ENCODE results near the gene JMJD1C.

The JMJD1C gene

DNA sequence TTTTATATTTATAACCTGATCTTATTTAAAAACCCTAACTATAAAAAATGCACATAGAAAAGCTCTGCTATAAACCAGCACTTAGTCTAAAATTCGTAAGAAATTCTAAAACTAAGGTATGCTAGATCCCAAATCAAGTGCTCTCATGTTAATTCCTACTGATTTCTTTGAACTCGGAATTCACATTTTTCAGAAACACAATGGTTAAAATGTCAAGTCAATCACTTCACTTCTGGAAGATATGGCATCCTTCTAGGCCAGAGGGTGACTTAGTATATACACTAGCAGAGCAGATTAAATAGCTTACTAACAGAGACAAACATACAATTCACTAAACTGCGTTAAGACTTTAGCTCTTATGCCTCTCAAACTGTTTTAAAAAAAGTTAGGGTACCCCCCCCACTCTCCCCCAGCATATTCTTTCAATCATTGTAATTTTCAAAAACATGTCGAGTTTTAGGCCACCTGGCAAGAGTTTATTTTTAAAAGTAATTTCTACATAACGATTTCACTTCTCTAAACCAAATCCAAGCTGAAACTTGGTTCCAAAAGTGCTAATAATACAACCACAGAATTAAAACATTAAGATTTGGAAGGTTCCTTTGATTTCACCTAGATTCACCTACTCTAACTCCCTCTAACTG, 203.2 kb downstream of the JMJD1C start:
- Mint-ChIP-seq H3K27ac (peak overlapping the region; percentile 59), H3K9me3 (no peaks in the 10 kb centered on the region), H3K36me3 (peaks cover 14 to 28% of the 10 kb centered on the region in 2 donors), H3K27me3 (no peaks in the 10 kb centered on the region), H3K4me3 (peak overlapping the region; percentile 39 to 58), H3K4me1 (peaks cover 27 to 47% of the 10 kb centered on the region in 2 donors)
- DNase-seq (no peak), ATAC-seq (replicated peaks) (no peak)

GRCh38 chr10:63261496-63261895, 204.3 kb downstream of the JMJD1C start:
- Mint-ChIP-seq H3K4me3 (peak overlapping the region; percentile 18 to 64), H3K27me3 (no peaks in the 10 kb centered on the region), H3K9me3 (no peaks in the 10 kb centered on the region), H3K4me1 (peaks cover 29 to 57% of the 10 kb centered on the region in 2 donors), H3K36me3 (peaks cover 19 to 33% of the 10 kb centered on the region in 2 donors), H3K27ac (peak overlapping the region; percentile 63)
- DNase-seq (no peak), ATAC-seq (replicated peaks) (peak; percentile 65 to 66)

- Mint-ChIP-seq H3K36me3 (peaks cover 20 to 34% of the 10 kb centered on the region in 2 donors), H3K27ac (peak overlapping the region; percentile 65)
Observed at GRCh38 chr10:63260860-63261251, 204.9 kb downstream of the JMJD1C start.

GRCh38 chr10:63260103-63260859, 205.5 kb downstream of the JMJD1C start:
- H3K36me3 Mint-ChIP-seq, result peaks cover 20 to 34% of the 10 kb centered on the region in 2 donors
- H3K27ac Mint-ChIP-seq, result peak overlapping the region; percentile 65
- peak overlapping the region; percentile 64 to 73 for H3K4me3 Mint-ChIP-seq
- ATAC-seq (replicated peaks) (no peak), DNase-seq (no peak)
- H3K27me3 Mint-ChIP-seq, result no peaks in the 10 kb centered on the region
- no peaks in the 10 kb centered on the region for H3K9me3 Mint-ChIP-seq
- peaks cover 33 to 69% of the 10 kb centered on the region in 2 donors for H3K4me1 Mint-ChIP-seq

More at GRCh38 chr10:63260860-63261251, 204.9 kb downstream of the JMJD1C start:
- peaks cover 33 to 64% of the 10 kb centered on the region in 2 donors for H3K4me1 Mint-ChIP-seq
- DNase-seq (no peak), ATAC-seq (replicated peaks) (peak; percentile 57 to 60)
- H3K9me3 Mint-ChIP-seq, result no peaks in the 10 kb centered on the region
- H3K27me3 Mint-ChIP-seq, result no peaks in the 10 kb centered on the region
- peak overlapping the region; percentile 64 to 73 for H3K4me3 Mint-ChIP-seq

- Mint-ChIP-seq H3K27ac (peak overlapping the region; percentile 39), H3K36me3 (peaks cover 21 to 39% of the 10 kb centered on the region in 2 donors), H3K4me1 (peaks cover 36 to 77% of the 10 kb centered on the region in 2 donors), H3K9me3 (no peaks in the 10 kb centered on the region), H3K4me3 (peak overlapping the region in 1 of 2 donors; percentile 50), H3K27me3 (no peaks in the 10 kb centered on the region)
- ATAC-seq (replicated peaks) (no peak), DNase-seq (no peak)
Observed at GRCh38 chr10:63258920-63259678, 206.7 kb downstream of the JMJD1C start.

GRCh38 chr10:63257778-63258177, 208.0 kb downstream of the JMJD1C start:
- Mint-ChIP-seq H3K27ac (peak overlapping the region; percentile 51), H3K9me3 (no peaks in the 10 kb centered on the region), H3K4me3 (no peak overlapping the region), H3K27me3 (no peaks in the 10 kb centered on the region), H3K36me3 (peaks cover 25 to 35% of the 10 kb centered on the region in 2 donors), H3K4me1 (peaks cover 40 to 86% of the 10 kb centered on the region in 2 donors)
- DNase-seq, result no peak
- ATAC-seq (replicated peaks), result no peak

DNA sequence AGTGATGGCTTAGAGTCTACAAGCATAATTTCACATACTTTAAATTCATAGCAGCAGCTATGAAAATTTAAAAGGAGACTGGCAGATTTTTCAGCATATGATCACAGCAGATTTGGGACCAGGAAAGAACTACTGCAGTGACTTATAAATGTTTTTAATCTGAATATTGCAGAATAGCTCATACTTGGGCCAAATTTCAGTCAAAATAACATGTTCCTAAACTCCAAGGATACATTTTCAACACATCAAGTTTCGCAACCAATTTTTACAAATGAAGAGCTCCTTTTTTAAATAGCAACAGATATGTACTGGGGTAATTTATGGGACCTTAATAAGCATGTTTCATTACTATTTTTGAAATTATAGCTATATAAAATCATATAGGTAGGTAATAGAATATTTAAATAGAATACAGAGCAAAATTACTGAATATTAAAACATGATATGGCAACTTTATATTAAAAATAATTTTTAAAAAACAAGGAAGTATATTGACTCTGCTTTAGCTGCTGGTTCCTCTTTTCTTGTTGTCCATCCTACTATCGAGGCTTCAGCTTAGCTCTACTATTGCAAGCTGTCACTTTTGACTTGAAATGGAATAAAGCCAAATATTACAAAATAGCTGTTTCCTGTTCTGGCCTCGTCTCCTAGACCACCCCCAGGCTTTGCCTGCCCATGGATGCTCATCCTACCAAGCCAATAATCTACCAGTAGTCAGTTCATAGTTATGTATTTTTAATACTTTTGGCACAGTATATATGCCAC, 209.6 kb downstream of the JMJD1C start:
- no peaks in the 10 kb centered on the region for H3K9me3 Mint-ChIP-seq
- no peaks in the 10 kb centered on the region for H3K27me3 Mint-ChIP-seq
- ATAC-seq (replicated peaks), result peak; percentile 44 to 48
- no peak for DNase-seq
- peaks cover 30 to 35% of the 10 kb centered on the region in 2 donors for H3K36me3 Mint-ChIP-seq
- peaks cover 41 to 88% of the 10 kb centered on the region in 2 donors for H3K4me1 Mint-ChIP-seq
- H3K27ac Mint-ChIP-seq, result peak overlapping the region; percentile 38
- H3K4me3 Mint-ChIP-seq, result peak overlapping the region; percentile 36 to 55

- peaks cover 39 to 81% of the 10 kb centered on the region in 2 donors for H3K4me1 Mint-ChIP-seq
- peaks cover 24 to 29% of the 10 kb centered on the region in 2 donors for H3K36me3 Mint-ChIP-seq
Observed at GRCh38 chr10:63255316-63255715, 210.5 kb downstream of the JMJD1C start.

GRCh38 chr10:63253040-63253439, 212.7 kb downstream of the JMJD1C start:
- Mint-ChIP-seq H3K9me3 (peaks cover 0 to 1% of the 10 kb centered on the region in 2 donors), H3K36me3 (peaks cover 32 to 35% of the 10 kb centered on the region in 2 donors), H3K4me3 (no peak overlapping the region), H3K27me3 (no peaks in the 10 kb centered on the region), H3K4me1 (peaks cover 26 to 72% of the 10 kb centered on the region in 2 donors), H3K27ac (peak overlapping the region; percentile 57)
- no peak for DNase-seq
- no peak for ATAC-seq (replicated peaks)

More at GRCh38 chr10:63255316-63255715, 210.5 kb downstream of the JMJD1C start:
- H3K27ac Mint-ChIP-seq, result no peak overlapping the region
- ATAC-seq (replicated peaks), result no peak
- no peak for DNase-seq
- no peaks in the 10 kb centered on the region for H3K27me3 Mint-ChIP-seq
- H3K4me3 Mint-ChIP-seq, result no peak overlapping the region
- no peaks in the 10 kb centered on the region for H3K9me3 Mint-ChIP-seq

GRCh38 chr10:63252095-63252762, 213.5 kb downstream of the JMJD1C start:
- Mint-ChIP-seq H3K27me3 (no peaks in the 10 kb centered on the region), H3K9me3 (peaks cover under 1 to 1% of the 10 kb centered on the region in 2 donors), H3K27ac (peak overlapping the region; percentile 3), H3K4me1 (peaks cover 23 to 69% of the 10 kb centered on the region in 2 donors), H3K4me3 (no peak overlapping the region), H3K36me3 (peaks cover 36 to 37% of the 10 kb centered on the region in 2 donors)
- ATAC-seq (replicated peaks) (no peak), DNase-seq (no peak)

GRCh38 chr10:63250032-63250431, 215.7 kb downstream of the JMJD1C start:
- Mint-ChIP-seq H3K4me3 (no peak overlapping the region), H3K4me1 (peaks cover 27 to 66% of the 10 kb centered on the region in 2 donors), H3K27me3 (no peaks in the 10 kb centered on the region), H3K27ac (no peak overlapping the region), H3K9me3 (peaks cover 7 to 15% of the 10 kb centered on the region in 2 donors), H3K36me3 (peaks cover 43 to 51% of the 10 kb centered on the region in 2 donors)
- no peak for DNase-seq
- no peak for ATAC-seq (replicated peaks)

- Mint-ChIP-seq H3K4me1 (peaks cover 34 to 67% of the 10 kb centered on the region in 2 donors), H3K27ac (peak overlapping the region; percentile 73), H3K4me3 (no peak overlapping the region), H3K27me3 (no peaks in the 10 kb centered on the region), H3K36me3 (peaks cover 37 to 55% of the 10 kb centered on the region in 2 donors), H3K9me3 (peaks cover 7 to 15% of the 10 kb centered on the region in 2 donors)
- DNase-seq, result no peak
- no peak for ATAC-seq (replicated peaks)
Observed at GRCh38 chr10:63247771-63248170, 218.0 kb downstream of the JMJD1C start.

DNA sequence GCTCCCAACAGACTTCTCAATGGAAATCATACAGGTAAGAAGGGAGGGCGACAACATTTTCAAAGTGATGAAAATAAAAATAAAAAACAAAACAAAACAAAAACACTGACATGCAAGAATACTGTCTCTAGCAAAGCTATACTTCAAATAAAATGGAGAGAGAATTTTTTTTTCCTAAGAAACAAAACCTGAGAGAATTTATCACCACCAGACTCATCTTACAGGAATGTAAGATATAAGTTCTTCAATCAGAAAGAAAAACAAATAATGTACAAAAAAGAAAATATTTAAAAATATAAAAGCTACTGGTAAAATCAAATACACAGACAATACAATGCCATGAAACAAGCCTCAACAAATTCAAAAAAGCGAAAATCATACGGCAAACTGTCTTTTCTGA, 219.4 kb downstream of the JMJD1C start:
- peaks cover 33 to 60% of the 10 kb centered on the region in 2 donors for H3K4me1 Mint-ChIP-seq
- peaks cover 30 to 50% of the 10 kb centered on the region in 2 donors for H3K36me3 Mint-ChIP-seq
- no peak overlapping the region for H3K4me3 Mint-ChIP-seq
- no peaks in the 10 kb centered on the region for H3K27me3 Mint-ChIP-seq
- H3K9me3 Mint-ChIP-seq, result peaks cover 7 to 15% of the 10 kb centered on the region in 2 donors
- ATAC-seq (replicated peaks), result no peak
- DNase-seq, result no peak
- no peak overlapping the region for H3K27ac Mint-ChIP-seq

All from stimulated activated naive B cell treated with anti-CD40 and anti-IgM and Interleukin-4, amounts not matched to agents 10 μg/mL and 1 μg/mL and 100 μg/mL, for 72 hours (primary cell).